WTC11 (cell line): Measurements from ENCODE around the gene RTF2.

Source experiments
- CTCF ChIP-seq: fragments of 200-600 bp; IDR thresholded peaks from 2 replicates; pipeline ENCODE4 v1.8.0; 2022; ENCODE audit warnings: antibody characterized with exemption
- ERG ChIP-seq: fragments of 250-450 bp; sonication (Bioruptor Pico); IDR thresholded peaks from 2 replicates; pipeline ENCODE4 v1.8.0; 2021; ENCODE audit warnings: mild to moderate bottlenecking
- ESRRA ChIP-seq: sonication (generic); formaldehyde crosslinking; IDR thresholded peaks from 2 replicates; pipeline ENCODE4 v1.8.1; 2022; ENCODE audit warnings: mild to moderate bottlenecking, missing genetic modification reagents, borderline replicate concordance
- RORB ChIP-seq: fragments of 250-450 bp; sonication (Bioruptor Pico); IDR thresholded peaks from 2 replicates; pipeline ENCODE4 v1.9.0; 2021; ENCODE audit warnings: mild to moderate bottlenecking
- TF ChIP-seq, protein P1 (sequence below): sonication (generic); formaldehyde crosslinking; IDR thresholded peaks from 2 replicates; pipeline ENCODE4 v1.8.0; 2022; ENCODE audit warnings: mild to moderate bottlenecking, missing genetic modification reagents

- TF ChIP-seq ERG (CRISPR knock-in tag) = no peak
- no peak for TF ChIP-seq CTCF
- TF ChIP-seq RORB = no peak
- no peak for TF ChIP-seq ESRRA (CRISPR knock-in tag)
- TF ChIP-seq, protein P1, sequence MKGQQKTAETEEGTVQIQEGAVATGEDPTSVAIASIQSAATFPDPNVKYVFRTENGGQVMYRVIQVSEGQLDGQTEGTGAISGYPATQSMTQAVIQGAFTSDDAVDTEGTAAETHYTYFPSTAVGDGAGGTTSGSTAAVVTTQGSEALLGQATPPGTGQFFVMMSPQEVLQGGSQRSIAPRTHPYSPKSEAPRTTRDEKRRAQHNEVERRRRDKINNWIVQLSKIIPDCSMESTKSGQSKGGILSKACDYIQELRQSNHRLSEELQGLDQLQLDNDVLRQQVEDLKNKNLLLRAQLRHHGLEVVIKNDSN (CRISPR knock-in tag) = no peak
Measured at GRCh38 chr20:56518721-56519398, 50.4 kb downstream of the RTF2 start.
